Measurements from ENCODE around the gene ST3GAL4.

ST3GAL4 gene

GRCh38 chr11:126413426-126413825 lies 57.9 kb downstream of the ST3GAL4 start:
- no peak overlapping the region for H3K4me3 ChIP-seq (replicated peaks; ENCODE audit: low read depth, low read length)
- DNase-seq (ENCODE audit: low read depth) = no peak
- TF ChIP-seq, protein P1, sequence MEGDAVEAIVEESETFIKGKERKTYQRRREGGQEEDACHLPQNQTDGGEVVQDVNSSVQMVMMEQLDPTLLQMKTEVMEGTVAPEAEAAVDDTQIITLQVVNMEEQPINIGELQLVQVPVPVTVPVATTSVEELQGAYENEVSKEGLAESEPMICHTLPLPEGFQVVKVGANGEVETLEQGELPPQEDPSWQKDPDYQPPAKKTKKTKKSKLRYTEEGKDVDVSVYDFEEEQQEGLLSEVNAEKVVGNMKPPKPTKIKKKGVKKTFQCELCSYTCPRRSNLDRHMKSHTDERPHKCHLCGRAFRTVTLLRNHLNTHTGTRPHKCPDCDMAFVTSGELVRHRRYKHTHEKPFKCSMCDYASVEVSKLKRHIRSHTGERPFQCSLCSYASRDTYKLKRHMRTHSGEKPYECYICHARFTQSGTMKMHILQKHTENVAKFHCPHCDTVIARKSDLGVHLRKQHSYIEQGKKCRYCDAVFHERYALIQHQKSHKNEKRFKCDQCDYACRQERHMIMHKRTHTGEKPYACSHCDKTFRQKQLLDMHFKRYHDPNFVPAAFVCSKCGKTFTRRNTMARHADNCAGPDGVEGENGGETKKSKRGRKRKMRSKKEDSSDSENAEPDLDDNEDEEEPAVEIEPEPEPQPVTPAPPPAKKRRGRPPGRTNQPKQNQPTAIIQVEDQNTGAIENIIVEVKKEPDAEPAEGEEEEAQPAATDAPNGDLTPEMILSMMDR (IDR thresholded peaks at IDR 0.05; ENCODE audit: low read length, missing control alignments) = no peak

DNA sequence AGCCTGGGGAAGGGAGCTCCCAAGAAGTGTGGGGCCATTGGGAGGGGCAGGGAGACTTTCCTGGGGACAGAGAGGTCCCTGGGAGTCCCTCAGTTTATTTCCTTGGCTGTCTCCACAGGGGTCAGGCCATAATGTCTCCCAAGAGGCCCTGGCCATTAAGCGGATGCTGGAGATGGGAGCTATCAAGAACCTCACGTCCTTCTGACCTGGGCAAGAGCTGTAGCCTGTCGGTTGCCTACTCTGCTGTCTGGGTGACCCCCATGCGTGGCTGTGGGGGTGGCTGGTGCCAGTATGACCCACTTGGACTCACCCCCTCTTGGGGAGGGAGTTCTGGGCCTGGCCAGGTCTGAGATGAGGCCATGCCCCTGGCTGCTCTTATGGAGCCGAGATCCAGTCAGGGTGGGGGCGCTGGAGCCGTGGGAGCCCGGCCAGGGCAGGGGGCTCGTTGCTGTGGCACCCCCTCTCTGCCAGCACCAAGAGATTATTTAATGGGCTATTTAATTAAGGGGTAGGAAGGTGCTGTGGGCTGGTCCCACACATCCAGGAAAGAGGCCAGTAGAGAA lies 58.4 kb downstream of the ST3GAL4 start:
- TF ChIP-seq, protein P1 (IDR thresholded peaks at IDR 0.05; ENCODE audit: low read length, missing control alignments) = no peak
- H3K4me3 ChIP-seq (replicated peaks; ENCODE audit: low read depth, low read length) = no peak overlapping the region
- no peak for DNase-seq (ENCODE audit: low read depth)

GRCh38 chr11:126414615-126415014 lies 59.1 kb downstream of the ST3GAL4 start:
- H3K4me3 ChIP-seq (replicated peaks; ENCODE audit: low read depth, low read length) = no peak overlapping the region
- DNase-seq (ENCODE audit: low read depth) = no peak
- TF ChIP-seq, protein P1 (IDR thresholded peaks at IDR 0.05; ENCODE audit: low read length, missing control alignments) = no peak

DNA sequence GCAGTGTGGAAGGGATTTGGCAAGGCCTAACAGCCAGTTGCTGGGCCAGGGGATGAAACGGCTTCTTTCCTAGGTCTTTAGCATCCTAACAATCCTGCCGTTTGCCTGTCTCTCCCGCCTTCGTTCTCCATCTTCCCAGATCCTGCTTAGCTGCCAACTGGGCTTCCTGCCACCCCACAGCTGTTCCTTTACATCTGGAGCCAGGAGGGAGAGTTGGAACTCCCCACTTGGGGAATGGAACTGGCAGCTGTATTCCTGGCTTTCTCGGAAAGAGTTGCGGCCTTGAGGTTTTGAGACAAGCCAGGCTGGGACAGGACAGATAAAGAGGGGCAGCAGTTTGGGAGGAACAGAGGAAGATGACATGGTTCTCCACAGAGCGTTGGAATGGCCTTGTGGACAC lies 59.6 kb downstream of the ST3GAL4 start:
- DNase-seq (ENCODE audit: low read depth) = peak; percentile 91
- TF ChIP-seq, protein P1 (IDR thresholded peaks at IDR 0.05; ENCODE audit: low read length, missing control alignments) = no peak
- H3K4me3 ChIP-seq (replicated peaks; ENCODE audit: low read depth, low read length) = no peak overlapping the region

- DNase-seq (ENCODE audit: low read depth) = peak; percentile 78
- TF ChIP-seq, protein P1 (IDR thresholded peaks at IDR 0.05; ENCODE audit: low read length, missing control alignments) = no peak
- H3K4me3 ChIP-seq (replicated peaks; ENCODE audit: low read depth, low read length) = no peak overlapping the region
Observed at GRCh38 chr11:126415669-126416420, 60.4 kb downstream of the ST3GAL4 start.

DNA sequence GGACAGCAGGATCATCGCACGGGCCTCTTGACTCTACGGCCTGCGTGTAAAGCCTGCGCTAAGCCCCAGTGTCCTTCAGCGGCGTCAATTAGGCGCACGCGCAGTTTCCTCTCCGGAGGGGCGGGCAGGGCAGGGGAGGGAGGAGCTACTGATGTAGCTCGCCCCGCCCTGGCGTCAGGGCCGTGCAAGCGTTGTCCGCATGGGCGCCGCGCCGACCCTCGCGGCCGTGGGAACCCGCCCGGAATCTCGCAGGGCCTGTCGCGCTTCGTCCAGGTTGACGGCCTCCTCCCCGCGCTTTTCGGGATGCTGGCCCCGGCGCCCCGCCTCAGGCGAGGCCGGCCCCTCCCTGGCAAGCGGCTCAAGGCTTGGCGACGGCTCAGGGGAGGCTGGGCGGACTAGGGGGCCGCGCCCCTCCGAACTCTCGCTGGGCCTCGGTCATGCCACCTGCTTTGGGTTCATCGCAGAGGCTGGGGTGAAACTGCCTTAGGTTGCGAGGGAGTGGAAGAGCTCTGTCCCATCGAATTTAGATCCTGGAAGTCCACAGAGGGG lies 61.1 kb downstream of the ST3GAL4 start:
- TF ChIP-seq, protein P1 (IDR thresholded peaks at IDR 0.05; ENCODE audit: low read length, missing control alignments) = no peak
- peak overlapping the region; percentile 34 for H3K4me3 ChIP-seq (replicated peaks; ENCODE audit: low read depth, low read length)
- DNase-seq (ENCODE audit: low read depth) = peak; percentile 83
